Right atrium auricular region (tissue), 2 donors: Measurements from ENCODE around the gene TRPC3. TPM values are rescaled to one million over a fixed set of nuclear protein-coding genes. Genes with fewer than 3 reads are reported as not detected.

ENCODE experiments used
- DNase-seq: peaks from one replicate; pipeline ENCODE4 v3.0.0-alpha.2; 2019; ENCODE audit warnings: low spot score
- H3K27ac ChIP-seq, 2 donors: fragments of 200-600 bp; sonication (generic); 1 replicate in 1 of 2; 2 replicates in 1 of 2; pipeline ENCODE4 v1.5.1; 2016 to 2019
- H3K27me3 ChIP-seq, 2 donors: fragments of 200-600 bp; sonication (generic); one replicate each; pipeline versions ENCODE4 v1.5.1 to v1.6.0; 2017 to 2019
- H3K36me3 ChIP-seq: fragments of 200-600 bp; sonication (generic); one replicate; pipeline ENCODE4 v1.5.1; 2016
- H3K4me1 ChIP-seq, 2 donors: fragments of 200-600 bp; sonication (generic); one replicate each; pipeline versions ENCODE4 v1.5.1 to v1.6.0; 2017 to 2019
- H3K4me3 ChIP-seq, 2 donors: fragments of 200-600 bp; sonication (generic); 1 replicate in 1 of 2; 2 replicates in 1 of 2; pipeline ENCODE4 v1.5.1; 2017 to 2019; ENCODE audit warnings: mild to moderate bottlenecking in 1 of 2, moderate library complexity in 1 of 2
- H3K9me3 ChIP-seq, 2 donors: fragments of 200-600 bp; sonication (generic); one replicate each; pipeline ENCODE4 v1.5.1; 2019
- total RNA-seq, 2 donors: library from RNA; depleted of rRNA; stranded (reverse); fragments of >200 nt; gene quantifications; one replicate each; pipeline ENCODE4 v1.1.0, GENCODE V29; 2016
- TF ChIP-seq, protein P1 (sequence below), 2 donors: fragments of 200-600 bp; sonication (generic); IDR thresholded peaks; one replicate each; pipeline ENCODE4 v1.5.1; 2019; ENCODE audit warnings: antibody characterized with exemption in 2 of 2

TRPC3 gene
- total RNA-seq, 2 donors from 2014 or later: 0.15 to 0.63 TPM

DNA sequence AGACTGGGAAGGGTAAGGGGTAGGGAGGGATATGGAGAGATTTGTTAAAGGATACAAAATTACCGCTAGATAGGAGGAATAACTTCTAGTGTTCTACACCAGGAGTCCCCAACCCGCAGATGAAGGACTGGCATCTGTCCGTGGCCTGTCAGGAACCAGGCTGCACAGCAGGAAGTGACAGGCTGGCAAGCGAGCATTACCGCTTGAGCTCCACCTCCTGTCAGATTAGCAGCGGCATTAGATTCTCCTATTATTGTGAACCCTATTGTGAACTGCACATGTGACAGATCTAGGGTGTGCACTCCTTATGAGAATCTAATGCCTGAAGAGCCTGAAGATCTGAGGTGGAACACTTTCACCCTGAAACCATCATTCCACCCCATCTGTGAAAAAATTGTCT lies 53.7 kb downstream of the TRPC3 start:
- Histone ChIP-seq H3K36me3 (no peaks in the 10 kb centered on the region), H3K4me3 (no peak overlapping the region), H3K9me3 (no peaks in the 10 kb centered on the region), H3K4me1 (no peaks in the 10 kb centered on the region), H3K27me3 (no peaks in the 10 kb centered on the region), H3K27ac (no peak overlapping the region)
- TF ChIP-seq, protein P1, sequence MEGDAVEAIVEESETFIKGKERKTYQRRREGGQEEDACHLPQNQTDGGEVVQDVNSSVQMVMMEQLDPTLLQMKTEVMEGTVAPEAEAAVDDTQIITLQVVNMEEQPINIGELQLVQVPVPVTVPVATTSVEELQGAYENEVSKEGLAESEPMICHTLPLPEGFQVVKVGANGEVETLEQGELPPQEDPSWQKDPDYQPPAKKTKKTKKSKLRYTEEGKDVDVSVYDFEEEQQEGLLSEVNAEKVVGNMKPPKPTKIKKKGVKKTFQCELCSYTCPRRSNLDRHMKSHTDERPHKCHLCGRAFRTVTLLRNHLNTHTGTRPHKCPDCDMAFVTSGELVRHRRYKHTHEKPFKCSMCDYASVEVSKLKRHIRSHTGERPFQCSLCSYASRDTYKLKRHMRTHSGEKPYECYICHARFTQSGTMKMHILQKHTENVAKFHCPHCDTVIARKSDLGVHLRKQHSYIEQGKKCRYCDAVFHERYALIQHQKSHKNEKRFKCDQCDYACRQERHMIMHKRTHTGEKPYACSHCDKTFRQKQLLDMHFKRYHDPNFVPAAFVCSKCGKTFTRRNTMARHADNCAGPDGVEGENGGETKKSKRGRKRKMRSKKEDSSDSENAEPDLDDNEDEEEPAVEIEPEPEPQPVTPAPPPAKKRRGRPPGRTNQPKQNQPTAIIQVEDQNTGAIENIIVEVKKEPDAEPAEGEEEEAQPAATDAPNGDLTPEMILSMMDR (IDR thresholded peaks at IDR 0.05): no peak
- DNase-seq: no peak

DNA sequence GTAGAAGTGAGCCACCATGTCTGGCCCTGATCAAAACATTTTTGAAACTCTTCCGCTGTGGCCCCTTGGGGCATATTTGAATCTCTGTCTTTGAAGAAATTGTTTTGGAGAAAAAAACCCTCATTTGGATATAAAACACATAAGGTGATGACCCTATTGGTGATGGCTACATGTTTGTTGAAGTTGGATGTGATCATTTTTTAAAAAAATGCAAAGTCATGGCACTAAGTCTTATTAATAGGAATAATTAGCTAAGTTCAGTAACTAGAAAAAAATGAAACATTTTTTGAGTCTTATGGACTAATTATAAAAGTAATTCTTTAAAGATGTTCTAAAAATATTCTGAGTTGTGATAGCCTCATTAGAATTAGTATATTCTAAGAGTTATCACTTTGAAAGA lies 63.7 kb downstream of the TRPC3 start:
- Histone ChIP-seq H3K36me3 (no peaks in the 10 kb centered on the region), H3K9me3 (no peaks in the 10 kb centered on the region), H3K27ac (no peak overlapping the region), H3K4me3 (no peak overlapping the region), H3K27me3 (no peaks in the 10 kb centered on the region), H3K4me1 (no peaks in the 10 kb centered on the region)
- DNase-seq: no peak
- TF ChIP-seq, protein P1 (IDR thresholded peaks at IDR 0.05): no peak

DNA sequence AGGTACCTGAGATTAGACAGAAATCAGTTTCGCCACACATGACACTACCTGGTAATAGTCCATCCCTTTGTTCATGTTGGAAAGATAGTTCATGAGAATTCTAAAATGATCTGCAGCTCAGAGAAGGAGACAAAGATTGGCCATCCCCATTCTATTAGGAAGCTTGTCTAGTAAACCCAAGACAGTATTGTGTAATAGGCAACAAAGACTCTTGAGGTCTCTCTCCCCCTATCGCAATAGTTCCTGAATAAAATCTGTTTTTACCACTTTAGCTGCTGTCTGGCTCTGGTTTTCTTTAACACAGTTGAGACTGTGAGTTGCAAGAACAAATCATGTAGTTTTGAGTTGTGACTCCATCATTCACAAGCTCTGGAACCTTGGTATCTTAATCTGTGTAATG lies 66.7 kb downstream of the TRPC3 start:
- Histone ChIP-seq H3K36me3 (no peaks in the 10 kb centered on the region), H3K27ac (no peak overlapping the region), H3K27me3 (no peaks in the 10 kb centered on the region), H3K4me3 (no peak overlapping the region), H3K4me1 (no peaks in the 10 kb centered on the region), H3K9me3 (no peaks in the 10 kb centered on the region)
- DNase-seq: no peak
- TF ChIP-seq, protein P1 (IDR thresholded peaks at IDR 0.05): no peak

DNA sequence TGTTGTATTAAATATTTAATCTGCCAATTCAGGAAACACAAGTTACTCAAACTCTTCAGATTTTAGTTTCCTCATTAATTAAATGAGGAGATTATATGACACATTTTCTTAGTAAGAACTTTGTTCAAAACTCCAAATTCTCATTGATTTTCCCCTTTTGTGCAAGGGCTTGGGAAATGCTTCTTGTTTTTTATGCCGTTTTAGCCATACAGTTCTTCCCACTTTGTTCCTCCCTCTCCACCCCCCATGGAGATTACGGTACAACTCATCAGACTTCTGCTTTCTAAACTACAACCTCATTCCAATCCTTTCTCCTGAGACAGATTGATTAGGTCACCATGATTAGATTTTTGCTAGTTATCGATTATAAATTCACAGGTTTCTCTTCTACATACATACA lies 70.7 kb downstream of the TRPC3 start:
- TF ChIP-seq, protein P1 (IDR thresholded peaks at IDR 0.05): no peak
- DNase-seq: no peak
- no peaks in the 10 kb centered on the region for H3K36me3 ChIP-seq
- no peak overlapping the region for H3K27ac ChIP-seq
- no peaks in the 10 kb centered on the region for H3K9me3 ChIP-seq
- no peaks in the 10 kb centered on the region for H3K27me3 ChIP-seq
- no peak overlapping the region for H3K4me3 ChIP-seq
- H3K4me1 ChIP-seq: no peaks in the 10 kb centered on the region

DNA sequence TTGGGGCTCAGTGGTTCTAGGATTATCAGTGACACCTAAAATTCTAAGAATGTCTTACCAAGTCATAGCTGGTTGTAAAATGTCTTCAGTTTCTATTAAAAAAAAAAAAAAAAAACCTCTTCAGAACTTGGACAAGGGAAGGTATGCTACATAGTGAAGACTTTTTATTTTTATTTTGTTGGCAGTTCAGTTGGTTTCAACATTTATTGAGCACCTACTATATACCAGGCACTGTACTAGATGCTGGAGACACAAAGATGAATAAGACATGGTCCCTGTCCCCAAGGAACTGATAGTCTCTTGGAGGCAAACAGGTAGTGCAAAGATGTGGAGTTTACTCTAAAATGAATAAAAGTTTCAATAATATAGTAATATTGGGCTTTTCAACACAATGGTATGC lies 72.7 kb downstream of the TRPC3 start:
- no peak for DNase-seq
- Histone ChIP-seq H3K27ac (no peak overlapping the region), H3K4me1 (no peaks in the 10 kb centered on the region), H3K9me3 (no peaks in the 10 kb centered on the region), H3K4me3 (no peak overlapping the region), H3K36me3 (no peaks in the 10 kb centered on the region), H3K27me3 (no peaks in the 10 kb centered on the region)
- TF ChIP-seq, protein P1 (IDR thresholded peaks at IDR 0.05): no peak

DNA sequence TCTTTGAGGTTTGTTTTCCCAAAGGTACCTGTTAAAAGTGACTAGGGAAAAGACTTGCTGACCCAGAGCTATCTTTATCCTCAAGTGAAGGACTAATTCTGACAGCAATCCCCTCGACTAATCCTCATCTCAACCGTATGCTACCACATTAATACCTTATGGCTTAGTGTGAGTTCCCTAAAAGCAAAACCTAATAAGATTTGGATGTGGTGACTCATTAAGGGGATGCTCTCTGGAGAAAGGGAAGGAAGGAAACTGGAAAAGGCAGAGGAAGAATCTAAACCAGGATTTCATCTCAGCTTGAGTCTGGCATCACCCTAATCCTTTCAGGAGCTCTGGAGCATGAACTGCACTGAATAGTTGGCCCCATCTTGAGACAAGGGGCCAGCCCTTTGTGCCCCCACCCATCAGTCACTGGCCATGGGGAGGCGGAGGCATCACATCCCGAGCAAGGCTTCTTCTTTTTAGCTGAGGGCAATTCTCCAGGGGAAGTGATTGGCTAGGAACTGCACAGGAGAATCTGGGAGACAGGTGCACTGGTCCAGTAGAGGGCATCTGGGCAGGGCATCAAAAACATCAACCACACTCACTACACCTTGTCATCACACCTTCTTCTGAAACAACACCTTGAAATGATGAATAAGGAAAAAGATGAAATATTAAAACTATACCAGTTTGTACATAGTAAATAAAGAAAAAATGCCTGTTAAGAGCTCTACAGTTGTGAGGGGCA lies 74.7 kb downstream of the TRPC3 start:
- Histone ChIP-seq H3K27me3 (no peaks in the 10 kb centered on the region), H3K4me1 (no peaks in the 10 kb centered on the region), H3K27ac (no peak overlapping the region), H3K9me3 (no peaks in the 10 kb centered on the region), H3K36me3 (no peaks in the 10 kb centered on the region), H3K4me3 (no peak overlapping the region)
- TF ChIP-seq, protein P1 (IDR thresholded peaks at IDR 0.05): no peak
- DNase-seq: no peak
